Colonic mucosa (tissue), 4 donors: Measurements from ENCODE around the gene MCF2L. TPM values are rescaled to one million over a fixed set of nuclear protein-coding genes. Genes with fewer than 3 reads are reported as not detected.

Source experiments
- DNase-seq: peaks from one replicate; pipeline ENCODE4 v3.0.0-alpha.2; 2020
- H3K27ac ChIP-seq: fragments of 200-600 bp; one replicate; pipeline ENCODE4 v1.8.0; 2021
- H3K27me3 ChIP-seq: fragments of 200-600 bp; one replicate; pipeline ENCODE4 v1.8.0; 2021
- H3K36me3 ChIP-seq: fragments of 200-600 bp; one replicate; pipeline ENCODE4 v1.8.0; 2021
- H3K4me1 ChIP-seq: fragments of 200-600 bp; one replicate; pipeline ENCODE4 v1.8.0; 2021; ENCODE audit warnings: mild to moderate bottlenecking
- H3K4me3 ChIP-seq: fragments of 200-600 bp; one replicate; pipeline ENCODE4 v1.8.0; 2021
- H3K9ac ChIP-seq, 2 donors: one replicate each; pipeline ENCODE4 v1.7.0; 2013; ENCODE audit warnings: control low read depth in 2 of 2, low read depth in 2 of 2, low read length in 2 of 2
- H3K9me3 ChIP-seq: fragments of 200-600 bp; one replicate; pipeline ENCODE4 v1.8.0; 2021
- intact Hi-C: fragments of 100-400 bp; cut with DNase I; formaldehyde crosslinking; loops from one replicate; pipeline ENCODE4 v1.14.1; 2022
- total RNA-seq, 2 donors: library from RNA; stranded (reverse); fragmentation: NEBNext Ultra II Directional in 1 of 2; extraction: Animal tissue kit (Norgen Biotek cat#: 25700) in 1 of 2; gene quantifications; one replicate each; pipeline ENCODE4 v1.2.1, GENCODE V29; 2021
- TF ChIP-seq, protein P1 (sequence below): fragments of 200-600 bp; IDR thresholded peaks from one replicate; pipeline ENCODE4 v1.8.0; 2022; ENCODE audit warnings: antibody characterized with exemption, mild to moderate bottlenecking
- donor health status: healthy.
- donor health status: DM: no; HTN: no; CAD: no.
- donor health status: DM: no; HTN: no; CAD: no.

Gene MCF2L
- total RNA-seq, 2 donors from 2014 or later, result 45.0 to 88.3 TPM

- H3K36me3 ChIP-seq, result no peaks in the 10 kb centered on the region
- TF ChIP-seq, protein P1, sequence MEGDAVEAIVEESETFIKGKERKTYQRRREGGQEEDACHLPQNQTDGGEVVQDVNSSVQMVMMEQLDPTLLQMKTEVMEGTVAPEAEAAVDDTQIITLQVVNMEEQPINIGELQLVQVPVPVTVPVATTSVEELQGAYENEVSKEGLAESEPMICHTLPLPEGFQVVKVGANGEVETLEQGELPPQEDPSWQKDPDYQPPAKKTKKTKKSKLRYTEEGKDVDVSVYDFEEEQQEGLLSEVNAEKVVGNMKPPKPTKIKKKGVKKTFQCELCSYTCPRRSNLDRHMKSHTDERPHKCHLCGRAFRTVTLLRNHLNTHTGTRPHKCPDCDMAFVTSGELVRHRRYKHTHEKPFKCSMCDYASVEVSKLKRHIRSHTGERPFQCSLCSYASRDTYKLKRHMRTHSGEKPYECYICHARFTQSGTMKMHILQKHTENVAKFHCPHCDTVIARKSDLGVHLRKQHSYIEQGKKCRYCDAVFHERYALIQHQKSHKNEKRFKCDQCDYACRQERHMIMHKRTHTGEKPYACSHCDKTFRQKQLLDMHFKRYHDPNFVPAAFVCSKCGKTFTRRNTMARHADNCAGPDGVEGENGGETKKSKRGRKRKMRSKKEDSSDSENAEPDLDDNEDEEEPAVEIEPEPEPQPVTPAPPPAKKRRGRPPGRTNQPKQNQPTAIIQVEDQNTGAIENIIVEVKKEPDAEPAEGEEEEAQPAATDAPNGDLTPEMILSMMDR, result peak; percentile 53
- peak; percentile 66 for DNase-seq
- peak overlapping the region; percentile 14 for H3K4me3 ChIP-seq
- intact Hi-C loops, result no loop called here
- no peak overlapping the region for H3K9ac ChIP-seq
- no peaks in the 10 kb centered on the region for H3K9me3 ChIP-seq
- H3K4me1 ChIP-seq, result peaks cover 13% of the 10 kb centered on the region
- no peak overlapping the region for H3K27ac ChIP-seq
- H3K27me3 ChIP-seq, result no peaks in the 10 kb centered on the region
Measured at GRCh38 chr13:112931028-112931934, 37.7 kb upstream of the MCF2L start.

- H3K9ac ChIP-seq, result no peak overlapping the region
- DNase-seq, result no peak
- no peak overlapping the region for H3K27ac ChIP-seq
- no peaks in the 10 kb centered on the region for H3K27me3 ChIP-seq
- no peaks in the 10 kb centered on the region for H3K9me3 ChIP-seq
- intact Hi-C loops, result no loop called here
- TF ChIP-seq, protein P1, result no peak
- no peak overlapping the region for H3K4me3 ChIP-seq
- peaks cover 13% of the 10 kb centered on the region for H3K4me1 ChIP-seq
- H3K36me3 ChIP-seq, result no peaks in the 10 kb centered on the region
Measured at GRCh38 chr13:112932971-112933370, 36.0 kb upstream of the MCF2L start.

GRCh38 chr13:112933649-112934048, 35.4 kb upstream of the MCF2L start:
- Histone ChIP-seq H3K4me1 (peaks cover 13% of the 10 kb centered on the region), H3K9me3 (no peaks in the 10 kb centered on the region), H3K27me3 (no peaks in the 10 kb centered on the region), H3K36me3 (no peaks in the 10 kb centered on the region), H3K27ac (no peak overlapping the region), H3K4me3 (no peak overlapping the region), H3K9ac (no peak overlapping the region)
- DNase-seq, result no peak
- TF ChIP-seq, protein P1, result no peak
- intact Hi-C loops, result no loop called here

GRCh38 chr13:112934078-112934477, 34.9 kb upstream of the MCF2L start:
- intact Hi-C loops, result no loop called here
- H3K27me3 ChIP-seq, result no peaks in the 10 kb centered on the region
- TF ChIP-seq, protein P1, result no peak
- no peak for DNase-seq
- peaks cover 13% of the 10 kb centered on the region for H3K4me1 ChIP-seq
- H3K36me3 ChIP-seq, result no peaks in the 10 kb centered on the region
- no peaks in the 10 kb centered on the region for H3K9me3 ChIP-seq
- H3K4me3 ChIP-seq, result no peak overlapping the region
- no peak overlapping the region for H3K9ac ChIP-seq
- H3K27ac ChIP-seq, result no peak overlapping the region

DNA sequence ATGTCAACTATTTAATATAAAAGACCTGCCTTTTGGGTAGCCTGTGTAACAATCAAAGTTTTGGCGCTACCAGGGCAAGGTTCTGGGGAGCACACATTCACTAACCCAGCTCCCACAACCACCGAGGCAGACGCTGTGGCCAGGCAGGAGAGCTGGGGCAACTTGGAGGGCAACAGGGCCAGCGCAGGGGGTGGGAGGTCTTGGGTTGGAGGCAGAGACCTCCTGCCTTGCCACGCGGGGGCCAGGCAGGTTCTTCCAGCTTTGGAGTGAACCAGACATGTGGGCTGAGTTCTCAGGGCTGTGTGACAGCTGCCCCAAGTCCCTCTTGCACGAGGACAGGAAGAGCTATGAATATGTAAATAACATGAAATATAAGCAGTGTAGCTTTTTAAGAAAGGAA, 30.3 kb upstream of the MCF2L start:
- Histone ChIP-seq H3K36me3 (no peaks in the 10 kb centered on the region), H3K9me3 (no peaks in the 10 kb centered on the region), H3K4me3 (no peak overlapping the region), H3K4me1 (no peaks in the 10 kb centered on the region), H3K9ac (no peak overlapping the region), H3K27ac (no peak overlapping the region), H3K27me3 (no peaks in the 10 kb centered on the region)
- no peak for DNase-seq
- TF ChIP-seq, protein P1, result no peak
- intact Hi-C loops, result no loop called here
